ENCODE data around the gene GCNA. TPM values are rescaled to one million over a fixed set of nuclear protein-coding genes. Genes with fewer than 3 reads are reported as not detected.
"Not testable (repeated sequence)": the region's sequence is repeated elsewhere in the genome, so short reads cannot be mapped to it uniquely, and the experiment has no call there.

The GCNA gene
- total RNA-seq, 2 donors from 2014 or later: 0.85 to 0.99 TPM

GRCh38 chrX:71546879-71547278, 31.4 kb upstream of the GCNA start:
- Histone ChIP-seq H3K9ac (ENCODE audit: low read depth in 2 of 2, low read length in 2 of 2) (no peak overlapping the region), H3K9me3 (no peaks in the 10 kb centered on the region), H3K4me1 (no peaks in the 10 kb centered on the region), H3K27ac (no peak overlapping the region), H3K36me3 (no peaks in the 10 kb centered on the region), H3K27me3 (no peaks in the 10 kb centered on the region), H3K4me3 (no peak overlapping the region)
- no peak for TF ChIP-seq CTCF (IDR thresholded peaks at IDR 0.05)
- intact Hi-C loops (cut with DNase I): no loop called here
- DNase-seq: no peak

- Histone ChIP-seq H3K4me1 (no peaks in the 10 kb centered on the region), H3K36me3 (no peaks in the 10 kb centered on the region), H3K27me3 (no peaks in the 10 kb centered on the region), H3K9me3 (no peaks in the 10 kb centered on the region), H3K4me3 (no peak overlapping the region), H3K9ac (ENCODE audit: low read depth in 2 of 2, low read length in 2 of 2) (no peak overlapping the region), H3K27ac (no peak overlapping the region)
- no peak for DNase-seq
- intact Hi-C loops (cut with DNase I): no loop called here
- no peak for TF ChIP-seq CTCF (IDR thresholded peaks at IDR 0.05)
Measured at GRCh38 chrX:71547339-71547738, 30.9 kb upstream of the GCNA start.

- no peaks in the 10 kb centered on the region for H3K4me1 ChIP-seq
- DNase-seq: no peak
- TF ChIP-seq CTCF (IDR thresholded peaks at IDR 0.05): no peak
- H3K4me3 ChIP-seq: no peak overlapping the region
- no peaks in the 10 kb centered on the region for H3K27me3 ChIP-seq
- intact Hi-C loops (cut with DNase I): no loop called here
- H3K27ac ChIP-seq: no peak overlapping the region
- H3K36me3 ChIP-seq: no peaks in the 10 kb centered on the region
- H3K9me3 ChIP-seq: no peaks in the 10 kb centered on the region
- H3K9ac ChIP-seq (ENCODE audit: low read depth in 2 of 2, low read length in 2 of 2): no peak overlapping the region
Measured at GRCh38 chrX:71549986-71550385, 28.3 kb upstream of the GCNA start.

- no peaks in the 10 kb centered on the region for H3K27me3 ChIP-seq
- no peak overlapping the region for H3K9ac ChIP-seq (ENCODE audit: low read depth in 2 of 2, low read length in 2 of 2)
- no peaks in the 10 kb centered on the region for H3K9me3 ChIP-seq
- H3K4me1 ChIP-seq: no peaks in the 10 kb centered on the region
- no peaks in the 10 kb centered on the region for H3K36me3 ChIP-seq
- no peak overlapping the region for H3K4me3 ChIP-seq
- H3K27ac ChIP-seq: no peak overlapping the region
- intact Hi-C loops (cut with DNase I): no loop called here
- DNase-seq: no peak
- no peak for TF ChIP-seq CTCF (IDR thresholded peaks at IDR 0.05)
Measured at GRCh38 chrX:71550578-71550977, 27.7 kb upstream of the GCNA start.

- Histone ChIP-seq H3K27me3 (no peaks in the 10 kb centered on the region), H3K36me3 (peaks cover 5% of the 10 kb centered on the region), H3K27ac (no peak overlapping the region), H3K4me3 (no peak overlapping the region), H3K4me1 (no peaks in the 10 kb centered on the region), H3K9ac (ENCODE audit: low read depth in 2 of 2, low read length in 2 of 2) (no peak overlapping the region), H3K9me3 (no peaks in the 10 kb centered on the region)
- no peak for DNase-seq
- intact Hi-C loops (cut with DNase I): no loop called here
- no peak for TF ChIP-seq CTCF (IDR thresholded peaks at IDR 0.05)
Measured at GRCh38 chrX:71556036-71556435, 22.2 kb upstream of the GCNA start.

GRCh38 chrX:71558920-71559319, 19.3 kb upstream of the GCNA start:
- DNase-seq: no peak
- TF ChIP-seq CTCF (IDR thresholded peaks at IDR 0.05): no peak
- H3K36me3 ChIP-seq: peaks cover 5% of the 10 kb centered on the region

GRCh38 chrX:71559773-71560172, 18.5 kb upstream of the GCNA start:
- not testable (repeated sequence) for H3K4me3 ChIP-seq; DNase-seq; H3K9ac ChIP-seq (ENCODE audit: low read depth in 2 of 2, low read length in 2 of 2); H3K4me1 ChIP-seq; H3K27me3 ChIP-seq; H3K27ac ChIP-seq; H3K9me3 ChIP-seq; H3K36me3 ChIP-seq
- intact Hi-C loops (cut with DNase I): loop anchor here (10.0 kb wide), 2 partner anchors 175 to 265 kb away; no protein-coding TSS in a partner anchor

More at GRCh38 chrX:71558920-71559319, 19.3 kb upstream of the GCNA start:
- no peaks in the 10 kb centered on the region for H3K9me3 ChIP-seq
- intact Hi-C loops (cut with DNase I): no loop called here
- no peaks in the 10 kb centered on the region for H3K27me3 ChIP-seq
- no peak overlapping the region for H3K4me3 ChIP-seq
- H3K4me1 ChIP-seq: no peaks in the 10 kb centered on the region
- no peak overlapping the region for H3K27ac ChIP-seq
- H3K9ac ChIP-seq (ENCODE audit: low read depth in 2 of 2, low read length in 2 of 2): no peak overlapping the region

All from colonic mucosa (tissue), 4 donors.